ENCODE data around the gene ALDH1A1. TPM values are rescaled to one million over a fixed set of nuclear protein-coding genes. Genes with fewer than 3 reads are reported as not detected.

ALDH1A1 gene
- total RNA-seq, 1 experiment from 2014 or later, result 2.3 TPM

DNA sequence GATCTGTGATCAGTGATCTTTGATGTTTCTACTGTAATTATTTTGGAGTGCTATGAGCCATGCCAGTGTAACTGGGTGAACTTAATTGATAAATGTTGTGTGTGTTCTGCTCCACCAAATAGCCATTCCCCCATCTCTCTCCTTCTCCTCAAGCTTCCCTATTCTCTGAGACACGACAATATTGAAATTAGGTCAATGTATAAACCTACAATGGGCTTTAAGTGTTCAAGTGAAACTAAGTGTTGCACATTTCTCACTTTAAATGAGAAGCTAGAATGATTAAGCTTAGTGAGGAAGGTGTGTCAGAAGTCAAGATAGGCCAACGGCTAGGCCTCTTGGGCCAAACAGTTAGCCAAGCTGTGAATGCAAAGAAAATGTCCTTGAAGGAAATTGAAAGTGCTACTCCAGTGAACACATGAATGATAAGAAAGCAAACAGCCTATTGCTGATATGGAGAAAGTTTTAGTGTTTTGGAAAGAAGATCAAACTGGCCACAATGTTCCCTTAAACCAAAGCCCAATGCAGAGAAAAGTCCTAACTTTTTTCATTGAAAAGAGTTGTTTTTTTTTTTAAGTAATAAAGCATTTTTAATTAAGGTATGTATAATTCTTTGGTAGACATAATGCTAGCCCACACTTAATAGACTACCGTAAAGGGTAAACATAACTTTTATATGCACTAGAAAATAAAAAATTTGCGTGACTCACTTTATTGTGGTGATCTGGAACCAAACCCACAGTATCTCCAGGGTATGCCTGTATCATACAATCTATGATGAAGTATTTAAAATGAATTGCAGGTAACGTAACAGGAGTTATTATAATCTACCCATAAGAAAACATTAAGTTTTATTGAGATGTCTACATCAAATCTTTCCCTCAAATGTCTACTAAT, 42.5 kb upstream of the ALDH1A1 start:
- Histone ChIP-seq H3K27ac (no peak overlapping the region), H3K9me2 (ENCODE audit: insufficient read depth) (0 out of 2 replicates have a peak, but pooled peaks cover 5% of the 10 kb centered on the region), H3K4me1 (replicated peaks; ENCODE audit: insufficient read depth) (no peaks in the 10 kb centered on the region), H4K20me1 (ENCODE audit: insufficient read depth) (no peaks in the 10 kb centered on the region), H3K36me3 (ENCODE audit: low read depth) (no peaks in the 10 kb centered on the region), H3K4me2 (no peak overlapping the region), H3F3A (ENCODE audit: insufficient read depth, low read depth) (no peaks in the 10 kb centered on the region; the same call in 1 of the 2 replicates), H3K79me2 (ENCODE audit: low read depth) (no peaks in the 10 kb centered on the region), H3K9me3 (ENCODE audit: insufficient read depth, low read depth) (no peaks in the 10 kb centered on the region), H3K27me3 (ENCODE audit: insufficient read depth, low read depth) (no peaks in the 10 kb centered on the region), H2AFZ (no peak overlapping the region), H3K4me3 (no peak overlapping the region)
- intact Hi-C loops (cut with micrococcal nuclease; ENCODE audit: unreplicated experiment), result no loop called here
- no peak for TF ChIP-seq EZH2 (IDR thresholded peaks at IDR 0.05; ENCODE audit: low read depth)
- TF ChIP-seq, protein P1, sequence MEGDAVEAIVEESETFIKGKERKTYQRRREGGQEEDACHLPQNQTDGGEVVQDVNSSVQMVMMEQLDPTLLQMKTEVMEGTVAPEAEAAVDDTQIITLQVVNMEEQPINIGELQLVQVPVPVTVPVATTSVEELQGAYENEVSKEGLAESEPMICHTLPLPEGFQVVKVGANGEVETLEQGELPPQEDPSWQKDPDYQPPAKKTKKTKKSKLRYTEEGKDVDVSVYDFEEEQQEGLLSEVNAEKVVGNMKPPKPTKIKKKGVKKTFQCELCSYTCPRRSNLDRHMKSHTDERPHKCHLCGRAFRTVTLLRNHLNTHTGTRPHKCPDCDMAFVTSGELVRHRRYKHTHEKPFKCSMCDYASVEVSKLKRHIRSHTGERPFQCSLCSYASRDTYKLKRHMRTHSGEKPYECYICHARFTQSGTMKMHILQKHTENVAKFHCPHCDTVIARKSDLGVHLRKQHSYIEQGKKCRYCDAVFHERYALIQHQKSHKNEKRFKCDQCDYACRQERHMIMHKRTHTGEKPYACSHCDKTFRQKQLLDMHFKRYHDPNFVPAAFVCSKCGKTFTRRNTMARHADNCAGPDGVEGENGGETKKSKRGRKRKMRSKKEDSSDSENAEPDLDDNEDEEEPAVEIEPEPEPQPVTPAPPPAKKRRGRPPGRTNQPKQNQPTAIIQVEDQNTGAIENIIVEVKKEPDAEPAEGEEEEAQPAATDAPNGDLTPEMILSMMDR (conservative IDR thresholded peaks at IDR 0.05), result no peak
- DNase-seq, result no peak
- CTCF ChIA-PET, result no interaction called here
- POLR2A ChIA-PET (ENCODE audit: unreplicated experiment), result no interaction called here
- no TSS peak for BruUV-seq (replicated peaks)

DNA sequence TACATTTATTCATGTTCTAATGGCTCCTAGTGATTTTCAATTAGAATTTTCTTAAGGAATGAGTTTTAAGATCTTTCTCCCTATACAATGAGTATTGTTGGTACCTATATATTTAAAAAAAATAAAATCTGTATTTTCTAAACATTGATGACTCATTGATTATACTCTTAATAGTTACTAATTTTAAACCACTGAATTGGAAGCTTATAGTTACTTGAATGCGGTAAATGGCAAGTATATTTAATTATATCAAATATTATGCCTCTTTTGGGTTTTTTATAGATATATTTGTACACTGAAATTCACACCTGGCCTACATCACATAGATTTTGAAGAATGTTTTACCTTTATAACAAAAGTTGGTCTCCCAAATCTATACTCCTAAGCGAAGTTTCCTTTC, 38.9 kb upstream of the ALDH1A1 start:
- H3K9me2 ChIP-seq (ENCODE audit: insufficient read depth), result no peaks in the 10 kb centered on the region
- intact Hi-C loops (cut with micrococcal nuclease; ENCODE audit: unreplicated experiment), result no loop called here
- H4K20me1 ChIP-seq (ENCODE audit: insufficient read depth), result no peaks in the 10 kb centered on the region
- POLR2A ChIA-PET (ENCODE audit: unreplicated experiment), result no interaction called here
- TF ChIP-seq, protein P1 (conservative IDR thresholded peaks at IDR 0.05), result no peak
- TF ChIP-seq EZH2 (IDR thresholded peaks at IDR 0.05; ENCODE audit: low read depth), result no peak
- H3K36me3 ChIP-seq (ENCODE audit: low read depth), result no peaks in the 10 kb centered on the region
- no peak for DNase-seq
- CTCF ChIA-PET, result no interaction called here
- H3F3A ChIP-seq (ENCODE audit: insufficient read depth, low read depth), result no peaks in the 10 kb centered on the region; the same call in 1 of the 2 replicates
- H3K79me2 ChIP-seq (ENCODE audit: low read depth), result no peaks in the 10 kb centered on the region
- no peak overlapping the region for H2AFZ ChIP-seq
- BruUV-seq (replicated peaks), result no TSS peak
- H3K9me3 ChIP-seq (ENCODE audit: insufficient read depth, low read depth), result no peaks in the 10 kb centered on the region
- H3K4me1 ChIP-seq (replicated peaks; ENCODE audit: insufficient read depth), result no peaks in the 10 kb centered on the region
- H3K4me3 ChIP-seq, result no peak overlapping the region
- H3K27ac ChIP-seq, result no peak overlapping the region
- no peaks in the 10 kb centered on the region for H3K27me3 ChIP-seq (ENCODE audit: insufficient read depth, low read depth)
- H3K4me2 ChIP-seq, result no peak overlapping the region

DNA sequence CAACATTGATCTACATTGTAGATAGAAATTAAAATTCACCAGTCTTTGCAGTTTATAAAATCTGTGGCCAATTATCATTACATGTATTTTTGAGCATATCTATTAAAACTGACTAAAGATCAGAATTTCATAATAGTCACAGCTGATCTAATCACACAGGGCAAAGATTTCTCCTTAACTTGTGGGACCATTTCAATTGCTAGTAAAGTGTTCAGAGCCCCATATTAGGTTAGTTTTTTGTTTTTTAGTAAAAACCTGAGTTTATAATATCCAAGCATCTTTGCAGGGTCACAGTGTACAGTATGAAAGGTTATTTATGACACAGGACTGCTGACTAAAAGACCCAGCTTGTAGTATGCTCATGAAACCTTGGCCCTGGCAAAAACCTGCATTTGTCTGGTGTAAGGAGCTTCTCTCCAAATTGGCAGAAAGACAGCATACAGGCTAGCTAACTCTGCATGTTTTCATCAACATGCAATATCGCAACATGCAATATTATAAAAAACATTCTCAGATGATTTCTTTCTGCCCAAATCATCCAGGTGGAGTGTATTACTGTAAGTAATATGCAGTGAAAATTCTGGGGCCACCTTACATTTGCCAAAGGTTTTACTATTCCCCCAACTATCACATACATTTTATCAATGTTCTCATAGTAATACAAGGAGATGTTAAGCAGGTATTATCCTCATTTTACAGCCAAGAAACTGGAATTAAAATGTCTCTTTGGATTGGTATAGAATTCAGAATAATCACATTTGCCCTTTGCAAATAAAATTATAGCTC, 37.7 kb upstream of the ALDH1A1 start:
- H3K4me1 ChIP-seq (replicated peaks; ENCODE audit: insufficient read depth), result no peaks in the 10 kb centered on the region
- CTCF ChIA-PET, result interaction anchor here (0.6 kb wide), 1 partner anchor 27 kb away, joined by 3 read pairs; no protein-coding TSS in a partner anchor
- no peak for TF ChIP-seq EZH2 (IDR thresholded peaks at IDR 0.05; ENCODE audit: low read depth)
- TF ChIP-seq, protein P1 (conservative IDR thresholded peaks at IDR 0.05), result no peak
- H2AFZ ChIP-seq, result no peak overlapping the region
- DNase-seq, result no peak
- BruUV-seq (replicated peaks), result no TSS peak
- intact Hi-C loops (cut with micrococcal nuclease; ENCODE audit: unreplicated experiment), result no loop called here
- H3K27ac ChIP-seq, result no peak overlapping the region
- no peak overlapping the region for H3K4me2 ChIP-seq
- no peaks in the 10 kb centered on the region for H4K20me1 ChIP-seq (ENCODE audit: insufficient read depth)
- H3K9me3 ChIP-seq (ENCODE audit: insufficient read depth, low read depth), result no peaks in the 10 kb centered on the region
- POLR2A ChIA-PET (ENCODE audit: unreplicated experiment), result no interaction called here
- H3F3A ChIP-seq (ENCODE audit: insufficient read depth, low read depth), result no peaks in the 10 kb centered on the region; the same call in 1 of the 2 replicates
- no peaks in the 10 kb centered on the region for H3K36me3 ChIP-seq (ENCODE audit: low read depth)
- no peaks in the 10 kb centered on the region for H3K27me3 ChIP-seq (ENCODE audit: insufficient read depth, low read depth)
- no peaks in the 10 kb centered on the region for H3K79me2 ChIP-seq (ENCODE audit: low read depth)
- H3K4me3 ChIP-seq, result no peak overlapping the region
- H3K9me2 ChIP-seq (ENCODE audit: insufficient read depth), result no peaks in the 10 kb centered on the region

Measured in PC-9 (cell line).